ENCODE results near the gene CNTNAP5.
"Not testable (repeated sequence)": the region's sequence is repeated elsewhere in the genome, so short reads cannot be mapped to it uniquely, and the experiment has no call there.

Gene CNTNAP5

DNA sequence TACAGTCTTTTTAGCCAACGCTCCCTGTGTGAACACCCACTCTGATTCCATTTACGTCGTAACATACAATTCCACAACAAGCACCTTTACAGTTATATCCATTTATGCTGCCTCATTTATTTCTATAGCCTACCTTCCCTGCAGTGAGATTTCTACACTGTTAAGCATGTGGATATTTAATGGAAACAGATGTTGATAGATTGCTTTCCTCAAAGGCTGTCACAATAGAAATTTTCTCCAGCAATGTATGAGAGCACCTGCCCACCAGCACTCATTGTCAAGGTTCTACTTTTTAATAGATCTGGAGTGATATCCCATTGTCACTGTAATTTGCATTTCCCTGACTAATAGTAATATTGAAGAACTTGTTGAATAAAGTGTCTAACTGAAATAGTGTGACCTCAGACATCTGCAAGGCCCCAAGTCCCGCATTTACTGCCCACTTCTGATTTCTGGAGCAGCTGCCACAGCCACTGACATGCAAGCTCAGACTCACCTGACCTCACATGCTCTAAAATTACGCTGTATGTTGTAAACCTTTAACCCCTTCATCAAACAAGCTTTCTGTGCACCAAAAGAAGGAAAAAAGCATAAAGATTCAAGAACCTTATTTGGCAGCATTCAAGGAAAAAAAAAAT is 295.1 kb downstream of the CNTNAP5 start:
- no peak for DNase-seq (ENCODE audit: low read depth, low spot score)

DNA sequence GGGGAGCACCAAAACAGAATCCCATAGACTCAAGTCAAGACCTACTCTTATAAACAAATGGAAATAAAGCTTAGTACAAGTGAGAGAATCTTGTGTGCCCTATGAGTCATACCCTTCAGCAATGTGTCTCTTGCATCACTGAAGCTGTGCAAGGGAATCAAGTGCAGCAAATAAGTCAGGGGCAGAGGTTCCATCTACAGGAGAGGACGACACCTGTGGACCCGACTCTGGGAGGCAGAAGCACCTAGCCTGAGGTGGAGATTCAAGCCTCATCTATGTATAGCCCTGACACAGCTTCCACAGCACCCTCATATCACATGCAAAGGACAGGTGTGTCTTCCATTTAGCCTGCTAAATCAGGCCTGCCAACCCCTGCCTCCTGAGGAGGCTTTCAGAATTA is 298.2 kb downstream of the CNTNAP5 start:
- DNase-seq (ENCODE audit: low read depth, low spot score) = no peak

DNA sequence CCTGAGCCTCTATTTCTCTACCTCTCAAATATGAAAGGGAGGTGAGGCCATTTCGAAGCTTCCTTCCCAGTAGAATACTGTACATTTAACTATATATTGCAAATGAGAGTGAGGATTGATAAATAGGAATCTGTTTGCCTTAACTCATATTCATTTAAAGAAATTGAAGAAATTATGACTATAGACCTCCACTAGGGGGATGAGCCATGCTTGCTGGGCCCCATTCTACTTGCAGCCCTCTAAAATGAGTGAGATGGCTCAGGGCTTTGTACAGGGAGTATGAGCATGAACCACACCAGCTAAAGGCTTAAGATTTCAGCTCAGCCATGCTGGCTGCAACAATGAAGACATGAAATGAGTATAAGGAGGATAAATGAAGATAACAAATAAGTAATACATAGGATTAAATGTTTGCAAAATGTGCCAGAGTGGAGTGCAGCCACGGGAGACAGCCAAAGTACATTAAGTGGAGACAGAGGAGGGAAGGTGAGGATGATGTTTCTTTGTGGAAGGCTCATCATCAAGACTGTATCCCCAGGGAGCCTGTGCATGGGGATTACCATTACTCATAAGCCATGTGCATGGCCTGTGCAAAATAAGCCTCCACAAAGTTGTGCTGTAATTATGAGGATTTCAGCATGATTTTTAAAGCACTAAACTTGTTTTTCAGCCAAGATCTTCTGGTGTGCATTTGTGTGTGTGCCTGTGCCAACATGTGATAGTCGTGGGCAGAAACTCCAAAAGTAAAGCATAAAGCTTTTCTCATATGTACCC is 300.8 kb downstream of the CNTNAP5 start:
- DNase-seq (ENCODE audit: low read depth, low spot score) = no peak

DNA sequence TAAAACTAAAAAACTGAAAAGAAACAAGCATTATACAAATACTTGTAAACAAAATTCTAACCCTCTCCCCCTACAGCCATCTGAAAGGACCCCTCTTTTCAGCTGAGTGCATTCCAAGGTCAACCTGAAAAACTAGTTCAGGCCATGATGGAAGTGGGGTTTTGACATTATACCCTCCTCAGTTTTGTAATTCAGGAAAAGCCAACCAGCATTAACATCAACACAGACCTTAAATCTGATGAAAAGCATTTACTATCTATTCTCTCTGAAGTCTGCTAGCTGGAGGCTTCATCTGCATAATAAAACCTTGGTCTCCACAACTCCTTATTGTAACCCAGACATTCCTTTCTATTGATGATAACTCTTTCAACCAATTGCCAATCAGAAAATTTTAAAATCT is 302.2 kb downstream of the CNTNAP5 start:
- DNase-seq (ENCODE audit: low read depth, low spot score) = no peak

DNA sequence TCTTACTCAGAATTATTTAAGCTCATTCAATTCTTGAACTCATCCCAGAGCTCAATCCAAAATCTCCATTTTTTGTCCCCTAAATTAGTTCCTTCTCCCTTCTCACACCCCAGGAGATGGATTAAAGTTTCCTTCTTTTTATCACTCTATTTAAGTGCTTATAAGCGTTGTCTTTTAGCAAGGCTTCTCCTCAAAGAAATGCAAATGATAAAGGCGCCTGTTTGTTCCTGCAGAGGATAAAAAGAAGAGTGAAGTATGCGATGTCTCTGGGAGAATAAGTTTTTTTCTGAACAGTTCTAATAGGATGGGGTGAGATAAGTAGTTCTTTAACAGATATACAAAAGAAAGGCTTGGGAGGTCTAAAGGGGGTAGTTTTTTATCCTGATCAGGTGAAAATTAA is 303.3 kb downstream of the CNTNAP5 start:
- no peak for DNase-seq (ENCODE audit: low read depth, low spot score)

DNA sequence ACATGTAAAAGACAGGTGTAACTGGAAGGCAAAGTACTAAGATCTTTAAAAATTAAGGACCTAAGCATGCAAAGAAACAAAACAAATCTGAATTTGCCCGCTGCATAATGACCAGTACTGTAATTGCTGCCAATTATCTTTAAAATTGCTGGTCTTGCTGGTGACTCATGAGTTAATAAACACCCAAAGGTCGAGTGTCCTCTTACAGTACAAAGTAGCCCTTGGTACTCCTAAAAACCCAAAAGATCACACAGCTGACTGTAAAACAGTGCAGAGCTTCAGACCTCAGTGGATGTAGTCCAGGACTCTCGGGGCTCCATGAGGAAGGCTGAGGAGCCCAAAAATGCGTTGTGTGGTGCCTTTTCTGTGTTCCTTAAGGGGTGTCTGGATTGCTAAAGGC is 308.7 kb downstream of the CNTNAP5 start:
- no peak for DNase-seq (ENCODE audit: low read depth, low spot score)

DNA sequence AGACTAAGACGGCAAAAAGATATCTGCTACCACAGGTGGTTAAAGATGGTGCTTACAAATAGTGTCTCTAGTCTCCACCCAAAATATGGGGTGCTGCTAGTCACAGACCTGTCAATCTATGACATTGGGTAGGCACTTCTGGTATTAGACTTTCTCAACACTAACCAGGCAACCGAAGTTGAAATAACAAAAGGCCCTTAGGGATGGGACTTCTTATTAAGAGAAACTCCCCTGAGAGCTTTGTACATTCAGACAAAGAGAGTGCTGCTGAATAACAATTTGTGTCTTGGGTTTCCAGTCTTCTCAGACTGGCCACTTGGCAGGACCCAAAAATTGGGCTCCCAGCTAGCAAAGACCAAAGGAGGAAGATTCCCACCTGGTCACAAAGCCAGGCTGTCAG is 310.0 kb downstream of the CNTNAP5 start:
- no peak for DNase-seq (ENCODE audit: low read depth, low spot score)

DNA sequence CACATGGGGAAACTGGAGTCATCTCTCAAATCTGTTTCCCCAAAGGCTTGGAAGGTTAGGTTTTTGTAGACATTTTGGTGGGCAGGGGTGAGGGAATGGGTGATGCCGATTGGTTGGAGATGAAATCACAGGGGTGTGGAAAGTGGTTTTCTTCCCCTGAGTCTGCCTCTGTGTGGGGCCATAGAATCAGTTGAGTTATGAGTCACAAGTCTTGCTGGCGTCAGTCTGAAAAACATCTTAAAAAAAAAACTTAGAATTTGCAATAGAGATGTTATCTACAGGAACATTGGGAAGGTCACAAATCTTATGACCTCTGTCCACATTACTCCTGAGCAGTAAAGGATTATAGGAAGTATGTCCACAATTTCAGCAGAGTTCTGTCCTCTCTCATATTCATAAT is 314.6 kb downstream of the CNTNAP5 start:
- DNase-seq (ENCODE audit: low read depth, low spot score) = no peak

DNA sequence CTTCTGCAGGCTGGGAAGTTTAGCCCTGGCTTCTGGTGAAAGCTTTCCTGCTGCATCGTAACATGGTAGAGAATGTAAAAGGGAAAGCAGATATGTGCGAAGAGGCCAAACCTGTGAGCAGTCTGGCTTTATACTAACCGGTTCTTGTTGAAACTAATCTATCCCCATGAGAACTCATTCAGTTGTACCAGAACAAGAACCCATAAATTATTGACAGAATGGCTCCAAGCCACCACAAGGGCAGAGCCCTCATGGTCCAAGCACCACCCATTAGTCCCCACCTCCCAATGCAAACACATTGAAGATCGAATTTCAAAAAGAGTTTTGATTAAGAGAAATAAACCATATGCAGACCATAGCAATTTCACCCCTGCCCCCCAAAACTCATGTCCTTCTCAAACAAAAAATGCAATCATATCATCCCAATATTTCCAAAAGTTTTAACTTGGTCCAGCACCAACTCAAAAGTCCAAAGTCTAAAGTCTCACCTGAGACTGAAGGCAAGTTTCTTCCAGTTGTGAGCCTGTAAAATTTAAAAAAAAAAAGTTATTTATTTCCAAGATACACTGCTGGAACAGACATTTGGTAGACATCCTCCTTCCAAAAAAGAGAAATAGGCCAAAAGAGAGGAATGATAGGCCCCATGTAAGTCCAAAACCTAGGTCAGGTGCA is 318.9 kb downstream of the CNTNAP5 start:
- DNase-seq (ENCODE audit: low read depth, low spot score) = no peak

DNA sequence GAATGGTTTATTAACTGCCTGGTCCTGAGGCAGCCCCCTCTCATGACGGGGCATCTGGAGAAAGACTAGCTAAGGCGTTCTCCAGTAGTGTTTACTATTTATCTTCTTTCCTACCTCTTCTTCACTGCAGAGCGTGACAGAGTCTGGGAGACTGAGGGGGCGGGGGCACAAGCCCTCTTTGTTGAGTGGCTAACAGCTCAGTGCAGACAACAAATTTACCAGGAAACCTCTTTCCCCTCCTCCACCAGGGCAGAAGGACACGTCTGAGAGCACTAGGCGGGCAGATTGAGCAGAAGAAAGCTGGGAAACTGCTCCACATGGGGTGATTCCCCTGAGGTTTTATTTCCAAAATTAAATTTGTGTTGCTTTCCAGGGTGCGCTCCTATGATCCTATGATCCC is 322.1 kb downstream of the CNTNAP5 start:
- DNase-seq (ENCODE audit: low read depth, low spot score) = no peak

DNA sequence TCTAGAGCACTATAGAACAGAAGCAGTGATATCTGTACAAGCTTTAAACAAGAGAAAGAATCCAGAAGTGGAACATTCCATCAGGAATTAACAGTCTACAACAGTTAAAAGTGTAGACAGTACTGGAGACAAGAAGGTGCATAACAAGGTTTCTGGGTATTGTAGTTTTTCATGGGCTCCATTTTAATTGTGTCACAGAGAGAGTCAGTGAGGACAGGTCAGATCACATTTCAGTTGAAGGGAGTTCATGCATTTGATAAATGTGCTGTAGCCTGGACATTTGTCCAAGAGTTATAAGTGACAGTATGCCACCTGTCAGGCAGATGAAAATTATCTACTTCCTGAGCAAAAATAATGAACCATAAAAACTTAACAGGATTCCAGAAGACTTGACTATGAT is 328.6 kb downstream of the CNTNAP5 start:
- DNase-seq (ENCODE audit: low read depth, low spot score) = no peak

DNA sequence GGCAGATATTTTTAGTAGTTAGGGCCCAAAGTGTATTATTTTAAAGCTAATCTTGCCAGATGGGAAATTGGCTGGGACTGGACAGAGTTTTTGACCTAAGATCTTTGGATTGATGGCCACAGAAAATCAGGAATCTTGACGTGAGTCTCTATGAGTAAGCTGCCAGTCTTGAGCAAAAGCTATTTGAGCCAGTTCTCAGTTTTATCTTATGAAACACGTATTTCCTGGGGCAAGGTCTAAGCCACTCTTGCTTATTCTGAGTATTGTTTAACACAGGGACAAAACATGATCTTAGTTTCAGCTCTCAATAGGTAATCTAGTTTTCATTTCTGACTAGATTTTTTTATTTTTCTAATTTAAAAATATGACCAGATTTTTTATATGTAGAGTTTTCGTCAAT is 329.4 kb downstream of the CNTNAP5 start:
- no peak for DNase-seq (ENCODE audit: low read depth, low spot score)

DNA sequence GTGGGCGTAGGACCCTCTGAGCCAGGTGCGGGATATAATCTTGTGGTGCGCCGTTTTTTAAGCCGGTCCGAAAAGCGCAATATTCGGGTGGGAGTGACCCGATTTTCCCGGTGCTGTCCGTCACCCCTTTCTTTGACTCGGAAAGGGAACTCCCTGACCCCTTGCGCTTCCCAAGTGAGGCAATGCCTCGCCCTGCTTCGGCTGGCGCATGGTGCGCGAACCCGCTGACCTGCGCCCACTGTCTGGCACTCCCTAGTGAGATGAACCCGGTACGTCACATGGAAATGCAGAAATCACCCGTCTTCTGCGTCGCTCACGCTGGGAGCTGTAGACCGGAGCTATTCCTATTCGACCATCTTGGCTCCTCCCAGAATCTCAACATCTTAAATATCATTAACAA is 336.9 kb downstream of the CNTNAP5 start:
- not testable (repeated sequence) for DNase-seq (ENCODE audit: low read depth, low spot score)

DNA sequence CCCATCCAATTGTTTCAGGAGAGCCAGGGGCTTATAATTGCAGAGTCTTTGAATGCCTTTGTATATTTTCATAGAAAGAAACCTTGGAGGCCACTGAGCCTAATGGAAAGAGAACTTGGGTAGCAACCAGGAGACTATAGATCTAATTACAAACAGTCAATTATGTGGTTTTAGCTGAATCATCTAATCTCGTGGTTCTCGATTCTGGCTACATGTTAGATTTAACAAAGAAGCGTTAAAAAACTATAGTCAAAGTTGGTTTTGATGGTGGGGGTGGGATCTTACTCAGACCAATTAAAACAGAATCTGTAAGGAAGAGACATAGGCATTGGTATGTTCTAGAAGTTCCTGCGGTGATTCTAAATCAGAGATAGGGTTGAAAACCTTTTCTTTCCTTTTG is 344.1 kb downstream of the CNTNAP5 start:
- DNase-seq (ENCODE audit: low read depth, low spot score) = no peak

DNA sequence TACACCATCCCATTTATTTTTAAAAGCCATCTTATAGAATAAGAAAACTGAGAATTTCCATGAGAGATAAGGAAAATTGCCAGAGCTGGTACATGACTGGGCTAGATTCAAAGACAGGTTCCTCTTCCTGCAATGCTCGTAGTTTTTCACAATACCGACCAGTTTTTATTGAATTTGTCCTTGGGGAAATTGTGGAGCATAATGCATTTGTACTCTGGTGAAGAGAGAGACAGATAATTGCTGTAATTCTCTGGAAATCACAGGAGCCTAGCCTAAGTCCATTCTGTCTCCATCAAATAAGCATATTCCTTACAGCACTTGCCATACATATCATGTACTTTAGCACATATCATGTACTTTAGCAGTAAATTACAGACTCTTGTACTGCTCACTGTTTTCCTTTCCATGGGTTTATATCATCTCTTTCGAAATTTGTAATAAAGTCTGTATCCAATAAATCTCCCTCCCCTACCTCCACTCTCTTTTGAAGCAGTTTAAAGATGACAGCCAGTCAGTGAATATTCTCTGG is 355.2 kb downstream of the CNTNAP5 start:
- DNase-seq (ENCODE audit: low read depth, low spot score) = no peak

DNA sequence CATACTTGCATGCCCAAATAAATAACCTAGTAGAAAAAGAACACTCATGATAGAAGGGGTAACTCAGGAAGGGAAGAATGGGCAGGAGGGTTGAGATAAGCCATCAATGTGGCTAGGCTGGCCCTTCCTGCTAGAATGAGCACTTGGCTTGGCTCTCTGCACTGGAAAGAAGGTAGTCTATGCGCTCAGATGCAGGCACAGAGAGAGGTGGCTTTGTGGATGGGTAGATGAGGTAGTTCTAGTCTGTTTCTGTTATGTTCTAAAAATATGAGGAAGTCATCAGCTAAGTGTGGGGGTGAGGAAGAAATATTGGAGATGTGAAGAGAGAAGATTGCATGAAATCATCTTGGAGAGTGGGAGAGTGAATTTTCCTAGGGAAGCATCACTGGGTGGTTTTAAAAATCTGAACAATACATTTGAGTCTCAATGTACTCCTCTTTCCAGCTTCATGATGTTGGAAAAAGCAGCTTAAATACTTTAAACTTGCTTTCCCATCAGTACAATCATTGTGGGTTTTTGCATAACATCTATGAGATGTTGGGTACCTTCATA is 357.1 kb downstream of the CNTNAP5 start:
- DNase-seq (ENCODE audit: low read depth, low spot score) = no peak

DNA sequence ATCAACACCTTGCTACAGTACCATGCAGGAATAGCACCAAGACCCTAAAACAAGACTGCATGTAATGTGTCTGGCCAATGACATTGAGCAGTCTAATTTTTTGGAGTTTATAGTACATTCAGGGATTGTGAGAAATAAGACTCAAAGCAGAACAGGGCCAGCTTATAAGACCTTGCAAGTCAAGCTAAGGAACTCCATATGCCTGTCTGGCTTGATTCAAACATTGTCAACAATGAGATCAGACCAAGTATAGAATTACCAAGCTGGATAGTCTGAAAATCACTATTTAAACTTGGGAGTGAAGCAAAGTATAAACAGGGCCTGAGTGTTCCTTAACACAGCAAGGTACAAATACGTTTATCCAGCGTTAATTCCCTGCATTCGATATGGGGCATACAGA is 370.9 kb downstream of the CNTNAP5 start:
- DNase-seq (ENCODE audit: low read depth, low spot score) = no peak

DNA sequence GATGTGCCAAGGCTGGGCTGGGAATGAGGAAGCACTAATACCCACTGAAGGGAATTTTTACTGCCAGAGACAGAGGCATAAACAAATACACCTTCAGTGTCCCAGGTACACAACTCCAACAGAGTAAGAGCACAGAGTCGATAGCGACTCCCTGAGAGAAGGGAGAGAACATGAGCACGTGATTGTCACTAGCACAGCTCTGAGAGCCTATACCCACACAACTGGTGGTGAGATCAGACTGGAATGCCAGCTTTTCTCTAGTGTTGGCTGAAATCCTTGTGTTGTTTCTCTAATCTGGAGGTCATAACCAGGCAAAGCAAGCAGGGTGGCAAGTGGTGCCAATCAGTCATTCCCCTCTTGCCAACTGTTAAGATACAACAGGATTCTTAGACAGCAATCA is 377.2 kb downstream of the CNTNAP5 start:
- DNase-seq (ENCODE audit: low read depth, low spot score) = no peak

DNA sequence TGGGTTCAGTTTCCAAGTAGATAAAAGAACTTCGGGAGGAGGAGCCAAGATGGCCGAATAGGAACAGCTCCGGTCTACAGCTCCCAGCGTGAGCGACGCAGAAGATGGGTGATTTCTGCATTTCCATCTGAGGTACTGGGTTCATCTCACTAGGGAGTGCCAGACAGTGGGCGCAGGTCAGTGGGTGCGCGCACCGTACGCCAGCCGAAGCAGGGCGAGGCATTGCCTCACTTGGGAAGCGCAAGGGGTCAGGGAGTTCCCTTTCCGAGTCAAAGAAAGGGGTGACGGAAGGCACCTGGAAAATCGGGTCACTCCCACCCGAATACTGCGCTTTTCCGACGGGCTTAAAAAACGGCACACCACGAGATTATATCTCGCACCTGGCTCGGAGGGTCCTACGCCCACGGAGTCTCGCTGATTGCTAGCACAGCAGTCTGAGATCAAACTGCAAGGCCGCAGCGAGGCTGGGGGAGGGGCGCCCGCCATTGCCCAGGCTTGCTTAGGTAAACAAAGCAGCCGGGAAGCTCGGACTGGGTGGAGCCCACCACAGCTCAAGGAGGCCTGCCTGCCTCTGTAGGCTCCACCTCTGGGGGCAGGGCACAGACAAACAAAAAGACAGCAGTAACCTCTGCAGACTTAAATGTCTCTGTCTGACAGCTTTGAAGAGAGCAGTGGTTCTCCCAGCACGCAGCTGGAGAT is 382.9 kb downstream of the CNTNAP5 start:
- not testable (repeated sequence) for DNase-seq (ENCODE audit: low read depth, low spot score)

DNA sequence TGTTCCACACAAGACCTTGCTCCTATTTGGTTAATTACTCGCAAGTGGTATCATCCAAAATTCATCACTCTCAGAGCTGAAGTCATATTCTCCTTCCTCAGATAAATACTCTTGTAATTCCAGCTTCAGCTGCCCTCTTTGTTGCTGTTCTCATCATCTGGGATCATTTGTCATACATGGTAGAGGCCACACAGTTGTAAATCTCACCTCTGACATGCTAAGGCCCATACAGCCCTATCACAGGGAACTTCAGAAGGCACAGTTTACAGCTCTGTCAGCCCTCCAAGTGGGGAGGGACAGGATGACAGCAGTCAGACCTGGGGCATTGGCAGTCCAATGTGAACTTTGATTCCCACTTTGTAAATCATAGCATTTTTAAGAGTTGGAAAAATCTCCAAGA is 399.0 kb downstream of the CNTNAP5 start:
- no peak for DNase-seq (ENCODE audit: low read depth, low spot score)

DNA sequence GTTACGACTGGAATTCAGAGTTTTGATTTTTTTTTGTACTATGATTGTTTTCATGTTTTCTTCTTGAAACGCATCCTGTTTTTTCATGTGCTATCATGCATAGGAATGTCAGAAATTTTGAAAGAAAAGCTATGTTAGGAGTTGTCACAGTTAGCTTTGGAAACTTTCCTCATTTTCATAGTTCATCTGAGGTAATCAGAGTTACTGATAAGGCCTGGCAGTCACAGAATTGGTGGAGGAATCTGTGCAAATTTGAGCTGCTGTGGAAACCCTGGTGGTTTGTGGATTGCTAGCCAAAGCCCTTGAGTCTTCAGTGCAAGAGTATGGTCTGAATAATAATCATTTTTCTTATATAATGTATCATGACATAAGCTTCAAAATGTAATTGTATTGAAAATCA is 401.0 kb downstream of the CNTNAP5 start:
- DNase-seq (ENCODE audit: low read depth, low spot score) = no peak

DNA sequence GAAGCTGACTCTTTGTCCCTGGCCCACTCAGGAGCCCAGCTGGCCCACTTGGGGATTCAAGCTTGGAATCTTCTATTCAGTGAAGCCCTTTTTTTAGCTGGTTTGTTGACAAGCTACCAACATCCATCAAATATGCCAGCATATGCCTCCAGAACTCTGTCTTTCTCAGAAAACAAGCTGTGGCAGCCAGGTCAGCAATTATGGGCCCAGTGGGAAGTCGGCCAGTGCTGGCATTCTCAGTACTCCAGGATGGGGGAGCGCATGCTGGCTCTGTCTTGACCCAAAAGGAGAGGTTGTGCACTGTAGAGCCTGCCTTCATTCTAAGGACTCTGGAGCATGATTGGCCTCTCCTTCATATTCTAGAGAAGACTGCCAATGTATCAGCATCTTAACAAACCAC is 401.5 kb downstream of the CNTNAP5 start:
- DNase-seq (ENCODE audit: low read depth, low spot score) = no peak

Data from brain pericyte (primary cell).